Choroid plexus epithelial cell (primary cell): ENCODE results near the gene HSPE1.
"Not testable (repeated sequence)": the region's sequence is repeated elsewhere in the genome, so short reads cannot be mapped to it uniquely, and the experiment has no call there.

ENCODE experiments used
- DNase-seq: peaks from one replicate; pipeline ENCODE4 v3.0.0-alpha.2; 2010; ENCODE audit warnings: low read depth
- H3K4me3 ChIP-seq: 2 replicates; pipeline ENCODE4 v1.5.1; 2011; ENCODE audit warnings: low read depth, mild to moderate bottlenecking, control low read depth, low read length, moderate library complexity
- TF ChIP-seq, protein P1 (sequence below): conservative IDR thresholded peaks from 2 replicates; pipeline ENCODE4 v1.5.1; 2011; ENCODE audit warnings: low read depth, mild to moderate bottlenecking, control low read depth, inconsistent platforms, low read length, moderate library complexity

The HSPE1 gene

DNA sequence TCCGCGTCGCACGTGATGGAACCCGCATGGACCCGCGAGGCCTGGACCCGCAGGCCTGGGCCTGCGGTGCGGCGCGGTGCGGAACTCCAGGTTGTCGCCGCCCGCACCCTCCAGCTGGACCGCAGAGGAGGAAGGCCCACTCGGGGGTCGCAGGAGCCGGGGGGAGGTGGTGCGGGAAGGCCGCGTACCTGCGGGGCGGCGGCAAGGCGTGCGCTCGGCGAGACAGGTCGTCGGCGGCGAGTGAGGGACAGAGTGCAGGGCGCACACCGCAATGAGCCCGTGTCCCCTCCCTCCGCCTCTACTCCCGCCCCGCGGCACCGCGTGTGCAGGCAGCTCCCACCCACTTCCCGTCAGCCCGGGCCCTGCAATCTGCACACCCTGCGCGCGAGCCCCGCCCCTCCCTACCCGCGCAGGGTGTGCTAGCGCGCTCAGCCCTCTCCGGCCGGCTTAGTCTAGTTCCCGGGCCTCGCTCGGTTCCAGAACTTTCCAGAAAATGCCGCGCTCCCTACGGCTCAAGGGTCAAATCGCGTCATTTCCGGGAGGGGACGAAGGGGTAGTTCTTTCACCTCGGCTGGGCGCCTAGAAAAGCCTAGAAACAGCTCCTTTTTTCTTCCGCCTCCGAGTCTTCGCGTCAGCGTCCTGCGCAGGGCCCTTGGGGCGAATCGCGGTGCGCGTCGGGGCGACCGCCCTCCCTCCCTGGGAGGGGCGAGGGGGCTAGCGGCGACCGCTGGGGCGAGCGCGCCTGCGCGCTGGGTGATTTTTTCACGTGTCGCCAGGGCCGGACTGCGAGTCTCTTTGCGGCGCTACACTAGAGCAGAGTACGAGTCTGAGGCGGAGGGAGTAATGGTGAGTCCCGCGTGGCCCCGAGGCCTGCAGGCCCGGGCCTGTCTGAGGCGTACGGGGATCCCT, at the start of gene HSPE1, which contains the start of gene HSPD1:
TSS of gene HSPE1 (plus strand) at position 786 of the 909 bp plus-strand sequence. CDS start at position 844, 58 bp downstream.
TSS of gene HSPD1 (minus strand) at position 247 of the 909 bp plus-strand sequence. CDS start 992 bp downstream, outside the sequence.
- DNase-seq = peak; percentile 99
- TF ChIP-seq, protein P1, sequence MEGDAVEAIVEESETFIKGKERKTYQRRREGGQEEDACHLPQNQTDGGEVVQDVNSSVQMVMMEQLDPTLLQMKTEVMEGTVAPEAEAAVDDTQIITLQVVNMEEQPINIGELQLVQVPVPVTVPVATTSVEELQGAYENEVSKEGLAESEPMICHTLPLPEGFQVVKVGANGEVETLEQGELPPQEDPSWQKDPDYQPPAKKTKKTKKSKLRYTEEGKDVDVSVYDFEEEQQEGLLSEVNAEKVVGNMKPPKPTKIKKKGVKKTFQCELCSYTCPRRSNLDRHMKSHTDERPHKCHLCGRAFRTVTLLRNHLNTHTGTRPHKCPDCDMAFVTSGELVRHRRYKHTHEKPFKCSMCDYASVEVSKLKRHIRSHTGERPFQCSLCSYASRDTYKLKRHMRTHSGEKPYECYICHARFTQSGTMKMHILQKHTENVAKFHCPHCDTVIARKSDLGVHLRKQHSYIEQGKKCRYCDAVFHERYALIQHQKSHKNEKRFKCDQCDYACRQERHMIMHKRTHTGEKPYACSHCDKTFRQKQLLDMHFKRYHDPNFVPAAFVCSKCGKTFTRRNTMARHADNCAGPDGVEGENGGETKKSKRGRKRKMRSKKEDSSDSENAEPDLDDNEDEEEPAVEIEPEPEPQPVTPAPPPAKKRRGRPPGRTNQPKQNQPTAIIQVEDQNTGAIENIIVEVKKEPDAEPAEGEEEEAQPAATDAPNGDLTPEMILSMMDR = no peak
- H3K4me3 ChIP-seq = peak within 1 kb of the TSS; percentile 89

DNA sequence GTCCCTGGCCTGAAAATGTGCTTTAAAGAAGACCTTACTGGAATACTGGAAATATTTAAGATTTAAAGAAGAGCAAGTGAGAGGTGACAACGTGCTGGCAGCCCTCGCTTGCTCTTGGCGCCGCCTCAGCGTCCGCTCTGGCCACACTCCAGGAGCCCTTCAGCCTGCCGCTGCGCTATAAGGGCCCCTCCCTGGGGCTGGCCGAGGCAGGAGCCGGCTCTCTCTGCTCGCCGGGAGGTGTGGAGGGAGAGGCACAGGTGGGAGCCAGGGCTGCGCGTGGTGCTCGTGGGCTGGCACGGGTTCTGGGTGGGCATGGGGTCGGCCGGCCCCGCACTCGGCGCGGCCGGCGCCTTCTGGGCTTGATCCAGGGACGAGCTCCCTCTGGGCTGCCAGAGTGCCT, 49.7 kb upstream of the HSPE1 start:
- H3K4me3 ChIP-seq = no peak overlapping the region
- no peak for DNase-seq
- TF ChIP-seq, protein P1 = no peak

DNA sequence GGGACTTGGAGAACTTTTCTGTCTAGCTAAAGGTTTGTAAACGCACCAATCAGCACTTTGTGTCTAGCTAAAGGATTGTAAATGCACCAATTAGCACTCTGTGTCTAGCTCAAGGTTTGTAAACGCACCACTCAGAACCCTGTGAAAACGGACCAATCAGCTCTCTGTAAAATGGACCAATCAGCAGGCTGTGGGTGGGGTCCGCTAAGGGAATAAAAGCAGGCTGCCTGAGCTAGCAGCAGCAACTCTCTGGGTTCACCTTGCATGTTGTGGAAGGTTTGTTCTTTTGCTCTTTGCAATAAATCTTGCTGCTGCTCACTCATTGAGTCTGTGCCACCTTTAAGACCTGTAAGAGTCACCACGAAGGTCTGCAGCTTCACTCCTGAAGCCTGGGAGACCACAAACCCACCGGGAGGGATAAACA, 49.2 kb upstream of the HSPE1 start:
- H3K4me3 ChIP-seq, DNase-seq: not testable (repeated sequence)

DNA sequence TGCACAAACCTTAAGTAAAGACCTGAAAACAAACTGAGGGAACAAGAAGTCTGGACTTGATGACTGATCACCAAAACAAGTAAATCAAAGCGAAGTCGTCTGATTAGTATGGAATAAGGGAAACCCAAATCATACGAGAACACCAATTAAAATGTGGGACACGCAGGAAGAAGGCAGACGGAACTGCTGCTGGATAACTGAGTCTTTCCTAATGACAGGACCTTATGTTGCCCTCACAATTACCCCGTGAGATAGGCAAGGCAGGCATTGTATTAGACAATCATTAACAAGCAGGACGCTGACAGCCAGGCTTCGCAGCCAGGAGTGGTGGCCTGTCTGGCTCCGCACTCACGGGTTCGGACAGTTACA, 47.4 kb upstream of the HSPE1 start:
- peak overlapping the region; percentile 55 for H3K4me3 ChIP-seq
- TF ChIP-seq, protein P1 = no peak
- DNase-seq = no peak

DNA sequence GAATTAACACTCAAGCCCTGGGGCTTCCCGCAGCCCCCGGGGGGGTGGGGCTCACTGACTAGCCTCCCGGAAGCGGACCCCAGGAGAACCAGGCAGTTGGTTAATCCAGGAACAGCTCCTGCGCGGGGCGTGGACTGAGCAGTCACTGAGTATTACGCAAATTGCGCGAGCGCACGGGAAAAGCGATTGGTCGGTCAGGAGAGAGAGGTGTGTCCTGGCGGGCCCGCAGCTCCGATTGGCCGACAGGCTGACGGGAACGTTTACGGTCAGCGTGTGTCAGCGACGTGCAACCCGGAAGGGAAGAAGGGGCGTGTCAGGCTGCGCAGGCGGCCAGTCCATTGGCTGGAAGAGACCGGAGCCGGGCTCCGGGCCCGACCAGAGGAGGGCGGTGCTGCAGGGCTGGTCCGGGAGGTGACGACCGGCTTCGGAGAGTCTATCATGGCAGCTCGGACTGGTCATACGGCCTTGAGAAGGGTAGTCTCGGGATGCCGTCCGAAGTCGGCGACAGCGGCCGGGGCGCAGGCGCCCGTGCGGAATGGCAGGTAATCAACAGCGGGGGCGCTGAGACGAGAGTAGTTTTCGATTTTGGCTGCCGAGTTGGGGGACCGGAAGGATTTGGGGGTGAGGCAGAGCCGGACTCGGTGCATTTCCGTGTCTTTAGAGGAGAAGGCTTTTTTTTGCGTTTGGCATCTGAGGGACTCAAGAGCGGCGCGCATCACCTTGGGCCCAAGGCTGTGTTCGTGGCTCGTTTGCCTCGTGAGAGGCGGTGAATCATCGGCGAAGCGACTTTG, 46.9 kb upstream of the HSPE1 start, which contains the start of gene COQ10B:
TSS of gene COQ10B (plus strand) at position 430 of the 791 bp plus-strand sequence. CDS start at position 439, 9 bp downstream.
- TF ChIP-seq, protein P1 = peak; percentile 54
- peak within 1 kb of the TSS; percentile 80 for H3K4me3 ChIP-seq

DNA sequence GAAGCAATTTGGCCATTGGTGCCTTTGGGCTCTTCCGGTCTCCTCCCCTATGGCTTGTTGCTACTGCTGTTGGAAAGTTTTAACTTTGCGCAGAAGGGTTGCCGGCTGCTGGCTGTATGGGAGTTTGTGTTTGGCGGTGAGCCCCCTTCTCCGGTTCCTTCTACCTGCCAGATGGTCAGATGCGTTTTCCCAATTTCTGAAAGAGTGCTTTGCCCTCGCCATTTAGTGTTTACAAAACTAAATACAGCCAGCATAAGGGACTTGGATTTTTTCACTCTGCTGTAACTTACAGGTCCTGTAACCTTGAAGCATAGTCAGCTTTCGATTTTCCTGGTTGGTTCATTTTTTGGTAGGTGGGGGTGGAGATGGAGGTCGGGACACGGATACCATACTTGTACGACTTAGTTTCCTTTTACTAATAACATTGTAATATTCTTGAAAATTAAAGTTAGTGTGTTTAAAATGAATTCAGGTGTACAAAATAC, 46.2 kb upstream of the HSPE1 start:
- DNase-seq = peak; percentile 96
- TF ChIP-seq, protein P1 = no peak
- peak overlapping the region; percentile 80 for H3K4me3 ChIP-seq

More for the DNA sequence above, 46.9 kb upstream of the HSPE1 start, which contains the start of gene COQ10B:
- DNase-seq = peak; percentile 100

DNA sequence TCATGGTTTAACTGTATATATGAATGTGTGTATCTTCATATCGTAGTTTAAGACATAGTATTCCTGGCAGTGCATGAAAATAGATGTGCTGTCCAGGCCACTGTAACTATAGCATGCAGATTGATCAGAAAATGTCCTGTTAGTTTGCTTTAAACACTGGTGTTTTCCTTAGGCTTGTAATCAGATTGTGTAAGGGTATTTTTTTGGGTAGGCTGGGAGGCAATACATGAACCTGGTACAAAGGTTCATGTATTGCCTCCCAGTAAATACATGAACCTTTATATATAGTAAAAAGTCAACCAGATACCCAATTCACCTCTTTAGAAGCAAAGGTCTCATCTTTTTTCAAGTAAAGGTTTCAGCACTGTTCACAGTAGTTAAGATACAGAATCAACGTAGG, 45.3 kb upstream of the HSPE1 start:
- TF ChIP-seq, protein P1 = no peak
- peak overlapping the region; percentile 80 for H3K4me3 ChIP-seq
- no peak for DNase-seq
